Sigmoid colon (tissue), 4 donors: Measurements from ENCODE around the gene LTC4S.

Experiments used
- POLR2AphosphoS5 ChIP-seq, 4 donors: sonication (generic); formaldehyde crosslinking; IDR thresholded peaks; one replicate each; pipeline ENCODE4 v1.6.1; 2017; ENCODE audit warnings: antibody characterized with exemption in 4 of 4
- TF ChIP-seq, protein P1 (sequence below), 4 experiments: fragments of 450-650 bp in 3 of 4; fragments of 200-600 bp in 1 of 4; IDR thresholded peaks; one replicate each; pipeline ENCODE4 v1.5.1; 2016 to 2019; ENCODE audit warnings: antibody characterized with exemption in 4 of 4, mild to moderate bottlenecking in 3 of 4, moderate library complexity in 2 of 4

DNA sequence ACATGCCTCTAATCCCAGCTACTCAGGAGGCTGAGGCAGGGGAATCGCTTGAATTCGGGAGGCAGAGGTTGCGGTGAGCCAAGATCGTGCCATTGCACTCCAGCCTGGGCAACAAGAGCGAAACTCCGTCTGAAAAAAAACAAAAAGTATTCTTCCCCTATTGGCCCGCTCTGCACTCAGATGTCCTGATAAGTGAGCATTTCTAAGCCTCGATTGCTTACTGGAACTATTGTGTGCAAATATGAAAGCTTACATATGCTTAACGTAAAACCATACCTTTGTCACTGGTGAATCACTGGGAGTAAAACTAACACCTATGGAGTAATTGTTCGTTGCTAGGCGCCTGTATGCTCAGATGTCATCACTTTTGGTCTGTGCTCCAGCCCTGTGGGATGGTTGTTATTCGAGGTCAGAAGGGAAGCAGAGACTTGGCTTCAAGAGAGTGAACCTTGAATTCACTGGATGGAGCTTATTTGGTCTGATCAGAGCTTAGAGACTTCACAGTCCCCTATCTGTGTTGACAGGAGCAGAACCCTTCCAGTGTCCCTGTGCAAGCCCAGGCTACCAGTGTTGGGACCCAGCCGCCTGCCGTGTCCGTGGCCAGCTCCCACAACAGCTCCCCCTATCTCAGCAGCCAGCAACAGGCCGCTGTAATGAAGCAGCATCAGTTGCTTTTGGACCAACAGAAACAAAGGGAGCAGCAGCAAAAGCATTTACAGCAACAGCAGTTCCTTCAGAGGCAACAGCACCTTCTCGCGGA lies 25.3 kb upstream of the LTC4S start:
- no peak for TF ChIP-seq POLR2AphosphoS5 (IDR thresholded peaks at IDR 0.05)
- TF ChIP-seq, protein P1, sequence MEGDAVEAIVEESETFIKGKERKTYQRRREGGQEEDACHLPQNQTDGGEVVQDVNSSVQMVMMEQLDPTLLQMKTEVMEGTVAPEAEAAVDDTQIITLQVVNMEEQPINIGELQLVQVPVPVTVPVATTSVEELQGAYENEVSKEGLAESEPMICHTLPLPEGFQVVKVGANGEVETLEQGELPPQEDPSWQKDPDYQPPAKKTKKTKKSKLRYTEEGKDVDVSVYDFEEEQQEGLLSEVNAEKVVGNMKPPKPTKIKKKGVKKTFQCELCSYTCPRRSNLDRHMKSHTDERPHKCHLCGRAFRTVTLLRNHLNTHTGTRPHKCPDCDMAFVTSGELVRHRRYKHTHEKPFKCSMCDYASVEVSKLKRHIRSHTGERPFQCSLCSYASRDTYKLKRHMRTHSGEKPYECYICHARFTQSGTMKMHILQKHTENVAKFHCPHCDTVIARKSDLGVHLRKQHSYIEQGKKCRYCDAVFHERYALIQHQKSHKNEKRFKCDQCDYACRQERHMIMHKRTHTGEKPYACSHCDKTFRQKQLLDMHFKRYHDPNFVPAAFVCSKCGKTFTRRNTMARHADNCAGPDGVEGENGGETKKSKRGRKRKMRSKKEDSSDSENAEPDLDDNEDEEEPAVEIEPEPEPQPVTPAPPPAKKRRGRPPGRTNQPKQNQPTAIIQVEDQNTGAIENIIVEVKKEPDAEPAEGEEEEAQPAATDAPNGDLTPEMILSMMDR (IDR thresholded peaks at IDR 0.05), result no peak
